GM23248 (cell line): ENCODE measurements around the gene CDH4. TPM values are rescaled to one million over a fixed set of nuclear protein-coding genes. Genes with fewer than 3 reads are reported as not detected.

ENCODE experiments used
- DNase-seq: peaks from one replicate; pipeline ENCODE4 v3.0.0-alpha.2; 2015
- H2AFZ ChIP-seq: fragments of 200-600 bp; sonication (generic); 2 replicates; pipeline ENCODE4 v1.6.1; 2016; ENCODE audit warnings: antibody characterized with exemption
- H3F3A ChIP-seq: fragments of 200-600 bp; sonication (generic); 2 replicates; pipeline ENCODE4 v1.6.1; 2016; ENCODE audit warnings: mild to moderate bottlenecking, antibody characterized with exemption, mixed run types; ENCODE audit not compliant: insufficient read depth
- H3K27ac ChIP-seq: fragments of 200-600 bp; sonication (generic); 2 replicates; pipeline ENCODE4 v1.5.1; 2016; ENCODE audit warnings: mild to moderate bottlenecking
- H3K27me3 ChIP-seq: fragments of 200-600 bp; sonication (generic); replicated peaks from 2 replicates; pipeline ENCODE4 v1.6.1; 2016; ENCODE audit warnings: mild to moderate bottlenecking; ENCODE audit not compliant: insufficient read depth
- H3K36me3 ChIP-seq: fragments of 200-600 bp; sonication (generic); 2 replicates; pipeline ENCODE4 v1.6.1; 2016; ENCODE audit warnings: low read depth, mild to moderate bottlenecking
- H3K4me1 ChIP-seq: fragments of 200-600 bp; sonication (generic); 2 replicates; pipeline ENCODE4 v1.6.1; 2016; ENCODE audit warnings: mild to moderate bottlenecking; ENCODE audit not compliant: insufficient read depth
- H3K4me2 ChIP-seq: fragments of 200-600 bp; sonication (generic); one replicate; pipeline ENCODE4 v1.6.1; 2016; ENCODE audit warnings: mild to moderate bottlenecking; ENCODE audit not compliant: unreplicated experiment
- H3K4me3 ChIP-seq: fragments of 200-600 bp; sonication (generic); 2 replicates; pipeline ENCODE4 v1.5.1; 2016; ENCODE audit warnings: mild to moderate bottlenecking
- H3K79me2 ChIP-seq: fragments of 200-600 bp; sonication (generic); 2 replicates; pipeline ENCODE4 v1.6.1; 2016; ENCODE audit warnings: mild to moderate bottlenecking; ENCODE audit not compliant: insufficient read depth
- H3K9ac ChIP-seq: fragments of 200-600 bp; sonication (generic); 2 replicates; pipeline ENCODE4 v1.6.1; 2016; ENCODE audit warnings: mild to moderate bottlenecking
- H3K9me2 ChIP-seq: fragments of 200-600 bp; sonication (generic); 2 replicates; pipeline ENCODE4 v1.6.1; 2016; ENCODE audit warnings: mixed run types, mild to moderate bottlenecking, moderate library complexity; ENCODE audit not compliant: insufficient read depth
- H3K9me3 ChIP-seq: fragments of 200-600 bp; sonication (generic); one replicate; pipeline ENCODE4 v1.6.1; 2017; ENCODE audit warnings: low read depth
- H4K20me1 ChIP-seq: fragments of 200-600 bp; sonication (generic); 2 replicates; pipeline ENCODE4 v1.6.0; 2016; ENCODE audit not compliant: insufficient read depth
- EZH2 ChIP-seq: fragments of 200-600 bp; sonication (generic); IDR thresholded peaks from 2 replicates; pipeline ENCODE4 v1.6.1; 2018; ENCODE audit warnings: antibody characterized with exemption, mild to moderate bottlenecking; ENCODE audit not compliant: insufficient read depth, poor library complexity, severe bottlenecking
- EZH2phosphoT487 ChIP-seq: fragments of 200-600 bp; sonication (generic); IDR thresholded peaks from 2 replicates; pipeline ENCODE4 v1.6.1; 2018; ENCODE audit warnings: antibody characterized with exemption, moderate library complexity, mild to moderate bottlenecking, low read depth; ENCODE audit not compliant: insufficient read depth
- WGBS, 2 experiments: methylation state at CpG; one replicate each; pipeline ENCODE4 v1.1.6; 2015 to 2017; ENCODE audit warnings: low lambda C conversion rate in 2 of 2, low coverage in 1 of 2; ENCODE audit errors: missing lambda C conversion rate in 2 of 2; 5-methylcytosine and 5-hydroxymethylcytosine counted together
- in situ Hi-C: fragments of 300-500 bp; cut with MboI; formaldehyde crosslinking; loops from 2 replicates; pipeline ENCODE4 v1.15.0; 2020
- polyA plus RNA-seq: library from polyadenylated mRNA; unstranded; fragments of >200 nt; fragmentation: Nextera tagmentation; extraction: Ambion mirVana; gene quantifications from 2 replicates; pipeline ENCODE4 v1.2.1, GENCODE V29; 2016
- total RNA-seq: library from RNA; depleted of rRNA; stranded (reverse); fragments of >200 nt; shearing (Covaris generic); gene quantifications from 2 replicates; pipeline ENCODE4 v1.2.3, GENCODE V29; 2014

The CDH4 gene
- total and polyA plus RNA-seq, 2 experiments from 2014 or later = 1.1 to 3.9 TPM

- Histone ChIP-seq H3K27ac (no peak overlapping the region), H3K27me3 (no peaks in the 10 kb centered on the region), H3K4me3 (no peak overlapping the region), H3K4me1 (no peaks in the 10 kb centered on the region), H3K36me3 (no peaks in the 10 kb centered on the region), H3K79me2 (no peaks in the 10 kb centered on the region), H3K9ac (no peak overlapping the region), H3F3A (no peaks in the 10 kb centered on the region), H3K9me3 (no peaks in the 10 kb centered on the region), H3K4me2 (no peak overlapping the region), H2AFZ (no peak overlapping the region), H3K9me2 (no peaks in the 10 kb centered on the region), H4K20me1 (no peaks in the 10 kb centered on the region)
- in situ Hi-C loops = no loop called here
- WGBS, 2 experiments = 62% methylated on average over 4 of the region's 4 CpGs
- no peak for DNase-seq
- TF ChIP-seq EZH2phosphoT487 = no peak
- TF ChIP-seq EZH2 = no peak
Observed at GRCh38 chr20:61775423-61775822, 523.4 kb downstream of the CDH4 start.

GRCh38 chr20:61776491-61777075 is 524.5 kb downstream of the CDH4 start:
- Histone ChIP-seq H2AFZ (no peak overlapping the region), H3K9ac (no peak overlapping the region), H3K4me2 (no peak overlapping the region), H3K36me3 (no peaks in the 10 kb centered on the region), H3K4me3 (no peak overlapping the region), H3K27ac (no peak overlapping the region), H3K79me2 (no peaks in the 10 kb centered on the region), H3K27me3 (no peaks in the 10 kb centered on the region), H3K9me2 (no peaks in the 10 kb centered on the region), H3K9me3 (no peaks in the 10 kb centered on the region), H4K20me1 (no peaks in the 10 kb centered on the region), H3F3A (no peaks in the 10 kb centered on the region), H3K4me1 (no peaks in the 10 kb centered on the region)
- 47 to 51% methylated on average over 18 of the region's 18 CpGs for WGBS, 2 experiments
- TF ChIP-seq EZH2 (no peak), EZH2phosphoT487 (no peak)
- in situ Hi-C loops = no loop called here
- DNase-seq = no peak

- no peak overlapping the region for H3K4me2 ChIP-seq
- H4K20me1 ChIP-seq = no peaks in the 10 kb centered on the region
- H3K9ac ChIP-seq = no peak overlapping the region
- in situ Hi-C loops = no loop called here
- no peaks in the 10 kb centered on the region for H3K36me3 ChIP-seq
- H3K9me2 ChIP-seq = no peaks in the 10 kb centered on the region
- H3K9me3 ChIP-seq = no peaks in the 10 kb centered on the region
- H3K27me3 ChIP-seq = no peaks in the 10 kb centered on the region; the same call in 1 of the 2 replicates
- H3K4me1 ChIP-seq = no peaks in the 10 kb centered on the region
- no peaks in the 10 kb centered on the region for H3K79me2 ChIP-seq
- DNase-seq = no peak
- H3K4me3 ChIP-seq = no peak overlapping the region
- WGBS, 2 experiments = 53 to 55% methylated on average over 24 of the region's 24 CpGs
- H3K27ac ChIP-seq = no peak overlapping the region
- H2AFZ ChIP-seq = no peak overlapping the region
- no peak for TF ChIP-seq EZH2
- no peak for TF ChIP-seq EZH2phosphoT487
- H3F3A ChIP-seq = no peaks in the 10 kb centered on the region
Observed at GRCh38 chr20:61777773-61778494, 525.9 kb downstream of the CDH4 start.

GRCh38 chr20:61778495-61778863 is 526.4 kb downstream of the CDH4 start:
- H3K27ac ChIP-seq = no peak overlapping the region
- H3F3A ChIP-seq = no peaks in the 10 kb centered on the region
- no peak for DNase-seq
- H3K36me3 ChIP-seq = no peaks in the 10 kb centered on the region
- WGBS, 2 experiments = 40 to 46% methylated on average over 8 of the region's 8 CpGs
- no peak overlapping the region for H3K4me3 ChIP-seq
- no peak overlapping the region for H2AFZ ChIP-seq
- H3K9me3 ChIP-seq = no peaks in the 10 kb centered on the region
- TF ChIP-seq EZH2phosphoT487 = no peak
- no peak for TF ChIP-seq EZH2
- no peaks in the 10 kb centered on the region; the same call in 1 of the 2 replicates for H3K27me3 ChIP-seq
- H3K9me2 ChIP-seq = no peaks in the 10 kb centered on the region
- H3K4me2 ChIP-seq = no peak overlapping the region
- in situ Hi-C loops = no loop called here
- H3K79me2 ChIP-seq = no peaks in the 10 kb centered on the region
- no peak overlapping the region for H3K9ac ChIP-seq
- H3K4me1 ChIP-seq = no peaks in the 10 kb centered on the region
- no peaks in the 10 kb centered on the region for H4K20me1 ChIP-seq
